Stimulated activated CD4-positive, alpha-beta T cell treated with anti-CD3 and anti-CD28 coated beads, Interleukin-4, amount 100 ng/mL, for 4 hours (primary cell): ENCODE measurements around the gene HSPA5.
A peak's percentile ranks its signal among the peaks of the same experiment; 100 is the strongest.

Experiments used
- DNase-seq, 2 experiments: peaks; one replicate each; pipeline ENCODE4 v3.0.0-alpha.2; 2020

The HSPA5 gene

GRCh38 chr9:125189361-125190289, 51.5 kb downstream of the HSPA5 start, which contains the start of gene PPP6C:
Gene PPP6C, minus strand, starts transcription at chr9:125189803. Its CDS starts 85 bp downstream, at chr9:125189718.
- DNase-seq, result peak; percentile 96 to 98

- peak in 1 of 2 experiments; percentile 20 for DNase-seq
These were observed 52.2 kb downstream of the HSPA5 start for GRCh38 chr9:125189011-125189360.
